H54 (cell line): Measurements from ENCODE around the gene AK9.

Experiments used
- DNase-seq: peaks from one replicate; pipeline ENCODE4 v3.0.0; 2011; ENCODE audit warnings: low spot score, mixed read lengths; ENCODE audit not compliant: insufficient read length
- FAIRE-seq: peaks from 3 replicates; lab custom pipeline; 2011; peaks lifted over from hg19 to GRCh38; lab: Jason Lieb, UNC
- POLR2A ChIP-seq: IDR thresholded peaks from 2 replicates; pipeline ENCODE4 v1.6.1; 2011; ENCODE audit warnings: low read depth, mild to moderate bottlenecking, low read length

Gene AK9

GRCh38 chr6:109452181-109452580 is 238.8 kb downstream of the AK9 start:
- TF ChIP-seq POLR2A: no peak
- FAIRE-seq: no peak
- no peak for DNase-seq

- TF ChIP-seq POLR2A: no peak
- FAIRE-seq: no peak
- no peak for DNase-seq
Observed at GRCh38 chr6:109451376-109451775, 239.6 kb downstream of the AK9 start.

GRCh38 chr6:109450801-109451200 is 240.2 kb downstream of the AK9 start:
- FAIRE-seq (no peak), DNase-seq (no peak)
- TF ChIP-seq POLR2A: no peak

DNA sequence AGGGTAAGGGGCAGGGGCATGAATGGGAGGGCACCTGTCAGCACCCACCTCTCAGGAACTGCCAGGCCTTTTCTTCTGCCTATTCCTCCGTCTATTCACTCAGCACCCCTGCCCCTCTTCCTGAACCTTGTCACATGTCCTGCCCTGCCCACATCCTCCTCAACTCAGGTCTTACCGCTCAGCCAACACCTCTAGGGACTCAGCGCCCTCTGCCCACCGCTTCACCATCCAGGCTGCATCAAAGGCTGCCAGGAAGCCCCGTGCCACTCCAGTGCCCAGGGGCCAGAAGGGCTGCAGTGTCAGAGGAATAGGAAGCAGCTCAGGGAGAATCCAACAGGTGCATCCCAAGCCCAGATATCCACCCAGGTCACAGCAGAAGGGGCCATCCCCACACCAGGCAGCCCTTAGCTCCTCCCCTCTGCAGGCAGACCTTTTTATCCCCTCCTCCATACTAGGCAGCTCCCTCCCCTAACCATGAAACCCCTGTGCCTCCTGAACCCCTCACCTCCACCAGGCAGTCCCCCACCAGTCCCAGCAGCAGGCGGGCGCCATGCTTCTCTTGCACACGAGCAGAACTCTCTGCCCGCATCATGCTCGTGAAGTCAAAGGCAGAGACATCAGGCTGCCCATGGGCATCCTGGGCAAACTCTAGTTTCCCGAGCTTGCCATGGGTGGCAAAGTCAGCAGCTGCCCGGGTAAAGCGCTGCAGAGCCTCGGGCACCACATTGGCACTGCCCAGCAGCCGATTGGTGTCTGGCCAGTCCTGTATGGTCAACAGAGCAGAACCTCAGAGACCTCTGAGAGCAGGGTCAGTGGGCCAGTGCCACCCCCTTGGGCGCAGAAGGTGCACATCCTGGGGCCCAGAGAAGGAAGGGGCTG is 241.0 kb downstream of the AK9 start:
- DNase-seq (no peak), FAIRE-seq (no peak)
- no peak for TF ChIP-seq POLR2A

GRCh38 chr6:109449064-109449794 is 241.8 kb downstream of the AK9 start:
- DNase-seq (no peak), FAIRE-seq (no peak)
- no peak for TF ChIP-seq POLR2A

- no peak for DNase-seq
- no peak for FAIRE-seq
- no peak for TF ChIP-seq POLR2A
Observed at GRCh38 chr6:109448615-109449014, 242.4 kb downstream of the AK9 start.

DNA sequence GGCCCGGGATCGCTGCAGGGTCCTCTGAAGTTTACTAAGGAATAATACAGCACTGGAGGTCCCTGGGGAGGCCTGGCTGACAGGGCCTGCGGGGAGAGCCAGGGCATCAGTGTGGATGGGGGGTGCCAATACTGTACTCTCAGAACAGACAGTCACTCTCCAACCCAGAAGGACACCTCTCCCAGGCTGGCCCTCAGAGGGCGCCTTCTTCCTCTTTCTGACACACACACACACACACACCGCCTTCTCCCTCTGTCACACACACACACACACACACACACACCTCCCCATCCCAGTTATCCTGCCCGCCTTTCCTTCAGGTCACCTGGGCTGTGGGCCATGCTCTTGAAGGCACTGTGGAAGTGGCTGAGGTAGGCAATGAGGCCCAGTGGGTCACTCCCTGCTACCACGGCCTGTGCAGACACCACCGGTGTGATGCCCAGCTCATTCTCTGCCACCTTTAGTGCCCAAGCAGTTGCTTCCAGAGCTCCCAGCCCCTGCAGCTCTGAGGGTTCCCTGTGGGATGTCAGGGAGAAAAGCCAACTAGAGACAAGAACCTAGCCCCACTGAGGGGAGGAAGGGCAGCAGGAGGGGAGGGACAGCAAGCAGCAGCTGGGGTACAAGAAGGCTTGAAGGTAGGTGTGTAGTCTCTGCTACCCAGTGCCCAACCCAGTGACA is 243.0 kb downstream of the AK9 start:
- no peak for DNase-seq
- no peak for FAIRE-seq
- no peak for TF ChIP-seq POLR2A

DNA sequence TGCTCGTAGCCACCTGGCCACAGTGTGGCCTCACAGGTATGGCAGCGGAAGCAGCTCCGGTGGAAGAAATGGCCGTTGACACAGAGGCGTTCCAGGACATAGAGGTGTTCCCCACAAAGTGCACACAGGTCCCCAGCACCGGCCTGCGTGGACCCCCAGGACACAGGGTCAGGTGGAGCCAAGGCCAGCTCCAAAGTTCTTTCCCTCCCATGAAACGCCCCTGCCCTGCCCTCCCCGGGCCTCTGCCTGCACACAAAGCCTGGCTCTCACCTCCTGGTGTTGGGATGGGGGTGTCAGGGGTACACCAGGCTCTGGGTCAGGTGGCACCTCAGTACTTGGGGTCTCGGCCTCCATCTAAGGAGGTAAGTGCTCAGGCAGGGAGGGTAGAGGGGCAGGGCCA is 243.9 kb downstream of the AK9 start:
- FAIRE-seq (no peak), DNase-seq (no peak)
- no peak for TF ChIP-seq POLR2A

GRCh38 chr6:109446541-109446940 is 244.5 kb downstream of the AK9 start:
- DNase-seq (no peak), FAIRE-seq (no peak)
- no peak for TF ChIP-seq POLR2A

GRCh38 chr6:109446072-109446471 is 244.9 kb downstream of the AK9 start:
- FAIRE-seq (no peak), DNase-seq (no peak)

DNA sequence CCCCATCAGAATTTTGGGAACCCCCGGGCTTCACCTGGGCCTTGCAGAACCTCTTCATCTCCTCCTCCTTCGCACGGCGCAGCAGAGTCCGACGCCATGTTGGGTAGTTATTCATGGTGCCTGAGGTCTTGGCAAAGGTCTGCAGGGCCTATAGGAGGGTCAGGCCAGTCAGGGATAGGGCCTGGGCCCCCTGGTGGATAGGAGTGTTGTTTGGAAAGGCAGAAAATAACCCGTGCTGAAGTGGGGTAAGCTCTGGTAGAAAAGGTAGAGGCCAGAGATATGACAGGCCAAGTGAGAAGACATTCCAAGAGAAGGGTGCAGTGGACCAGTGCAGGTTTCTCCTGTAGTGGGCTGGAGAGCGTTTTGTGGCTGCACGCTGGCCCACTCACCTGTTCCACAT is 245.6 kb downstream of the AK9 start:
- DNase-seq (no peak), FAIRE-seq (no peak)
- TF ChIP-seq POLR2A: no peak

More at GRCh38 chr6:109446072-109446471, 244.9 kb downstream of the AK9 start:
- no peak for TF ChIP-seq POLR2A

GRCh38 chr6:109443425-109443950 is 247.5 kb downstream of the AK9 start:
- FAIRE-seq (no peak), DNase-seq (no peak)
- TF ChIP-seq POLR2A: no peak
